HG03442 (cell line): Measurements from ENCODE around the gene PRKCB.

Experiments used
- ATAC-seq: cut with Tn5 transposase; IDR thresholded peaks from one replicate; pipeline ENCODE4 v1.9.1; 2021; ENCODE audit warnings: mild to moderate bottlenecking, moderate library complexity; ENCODE audit not compliant: unreplicated experiment

PRKCB gene

DNA sequence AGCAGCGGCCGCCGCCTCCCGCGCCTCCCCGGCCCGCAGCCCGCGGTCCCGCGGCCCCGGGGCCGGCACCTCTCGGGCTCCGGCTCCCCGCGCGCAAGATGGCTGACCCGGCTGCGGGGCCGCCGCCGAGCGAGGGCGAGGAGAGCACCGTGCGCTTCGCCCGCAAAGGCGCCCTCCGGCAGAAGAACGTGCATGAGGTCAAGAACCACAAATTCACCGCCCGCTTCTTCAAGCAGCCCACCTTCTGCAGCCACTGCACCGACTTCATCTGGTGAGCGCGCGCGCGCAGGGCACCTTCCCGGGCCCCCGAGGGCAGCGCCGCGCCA is 258 bp downstream of the PRKCB start:
- peak; percentile 1 for ATAC-seq

GRCh38 chr16:23836404-23837311 is 875 bp downstream of the PRKCB start:
- peak; percentile 19 for ATAC-seq

DNA sequence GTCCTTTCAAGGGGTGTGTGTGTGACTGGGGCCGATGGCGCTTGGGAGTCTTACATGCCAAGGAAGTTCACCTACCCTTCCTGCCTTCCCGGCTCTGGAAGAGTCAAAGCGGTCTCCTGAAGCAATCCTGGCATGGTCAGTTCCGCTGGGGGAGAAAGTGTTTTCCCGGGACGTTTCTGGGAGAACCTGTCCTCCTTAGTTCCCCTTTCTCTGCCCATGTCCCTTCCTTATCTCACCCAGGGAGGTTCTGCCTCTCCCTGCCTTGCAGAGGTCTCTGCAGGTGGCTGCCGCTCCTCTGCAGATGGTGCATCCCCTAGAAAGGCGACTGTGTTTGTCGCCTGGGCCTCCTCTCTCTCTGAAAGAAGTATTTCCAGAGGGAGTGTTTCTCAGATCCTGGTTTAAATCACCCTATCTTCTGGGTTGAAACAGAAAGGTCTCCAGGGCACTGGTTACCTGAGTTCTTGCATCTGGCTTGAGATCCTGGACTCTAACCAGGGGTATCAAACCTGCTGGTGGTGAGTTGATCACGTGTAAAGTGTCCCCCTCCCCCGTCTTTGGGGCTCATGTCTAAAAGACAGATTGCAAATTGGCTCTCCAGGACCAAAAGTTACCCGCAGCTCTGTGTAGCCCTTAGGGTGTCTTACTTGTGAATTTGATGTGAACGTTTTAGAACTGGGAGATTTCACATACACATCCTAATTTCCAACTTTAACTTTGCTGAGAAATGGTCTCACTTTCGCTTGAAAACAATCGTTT is 1.9 kb downstream of the PRKCB start:
- no peak for ATAC-seq

DNA sequence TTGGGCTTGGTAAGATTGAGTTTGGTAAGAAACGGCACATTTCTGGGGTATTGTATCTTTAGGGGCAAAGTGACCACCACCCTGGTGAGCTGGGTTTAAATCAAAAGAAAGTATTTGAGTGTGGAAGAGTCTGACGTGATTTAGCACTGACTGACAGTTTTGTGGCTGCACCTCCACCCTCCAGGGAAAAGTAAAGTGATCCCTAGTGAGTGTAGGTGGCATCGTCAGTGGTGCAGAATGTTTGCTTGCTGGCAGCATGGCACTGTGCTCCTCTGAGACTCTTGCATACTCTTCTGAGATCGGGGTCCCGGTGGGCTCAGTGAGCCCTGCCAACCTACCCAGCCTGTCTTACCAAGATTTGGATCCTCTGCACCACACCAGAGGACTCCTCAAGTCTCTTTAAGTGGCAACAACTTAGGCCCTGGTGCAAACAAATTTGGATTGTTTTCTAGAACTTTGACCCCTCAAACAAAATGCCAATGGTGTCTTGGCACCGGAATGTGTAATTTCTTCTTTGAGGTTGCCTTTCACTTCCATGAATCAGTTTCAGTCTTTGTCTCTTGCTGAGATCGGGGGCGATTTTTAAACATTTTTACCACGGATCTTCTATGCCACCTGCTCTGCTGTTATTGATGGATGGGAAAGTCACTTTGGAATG is 2.8 kb downstream of the PRKCB start:
- ATAC-seq, result no peak

- ATAC-seq, result no peak
Observed at GRCh38 chr16:23840310-23840709, 4.5 kb downstream of the PRKCB start.

- peak; percentile 69 for ATAC-seq
Observed at GRCh38 chr16:23842137-23842600, 6.4 kb downstream of the PRKCB start.

- ATAC-seq, result no peak
Observed at GRCh38 chr16:23843143-23843542, 7.4 kb downstream of the PRKCB start.

GRCh38 chr16:23847251-23847650 is 11.5 kb downstream of the PRKCB start:
- ATAC-seq, result no peak

GRCh38 chr16:23847948-23848347 is 12.2 kb downstream of the PRKCB start:
- ATAC-seq, result no peak

DNA sequence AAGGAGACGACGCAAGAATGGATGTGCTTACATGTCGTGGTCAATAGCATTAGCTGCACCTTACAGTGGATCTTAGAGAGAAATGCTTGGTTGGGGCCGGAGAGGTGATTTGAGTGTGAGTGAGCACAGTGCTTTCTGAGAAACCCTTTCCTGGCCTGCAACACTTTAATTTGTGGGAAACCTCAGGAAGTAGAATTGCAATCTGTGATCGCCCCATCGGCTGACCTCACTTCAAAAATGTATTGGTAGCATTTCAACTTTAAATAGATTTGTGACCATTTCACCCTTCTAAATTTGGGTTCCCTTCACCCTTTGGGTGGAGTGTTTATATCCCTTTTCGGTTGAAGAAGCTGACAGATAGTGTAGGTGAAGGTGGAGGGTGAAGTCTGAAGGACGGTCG is 13.2 kb downstream of the PRKCB start:
- no peak for ATAC-seq

GRCh38 chr16:23852794-23853562 is 17.2 kb downstream of the PRKCB start:
- ATAC-seq, result no peak

GRCh38 chr16:23855010-23855409 is 19.2 kb downstream of the PRKCB start:
- no peak for ATAC-seq

- ATAC-seq, result peak; percentile 33
Observed at GRCh38 chr16:23856251-23856709, 20.5 kb downstream of the PRKCB start.

DNA sequence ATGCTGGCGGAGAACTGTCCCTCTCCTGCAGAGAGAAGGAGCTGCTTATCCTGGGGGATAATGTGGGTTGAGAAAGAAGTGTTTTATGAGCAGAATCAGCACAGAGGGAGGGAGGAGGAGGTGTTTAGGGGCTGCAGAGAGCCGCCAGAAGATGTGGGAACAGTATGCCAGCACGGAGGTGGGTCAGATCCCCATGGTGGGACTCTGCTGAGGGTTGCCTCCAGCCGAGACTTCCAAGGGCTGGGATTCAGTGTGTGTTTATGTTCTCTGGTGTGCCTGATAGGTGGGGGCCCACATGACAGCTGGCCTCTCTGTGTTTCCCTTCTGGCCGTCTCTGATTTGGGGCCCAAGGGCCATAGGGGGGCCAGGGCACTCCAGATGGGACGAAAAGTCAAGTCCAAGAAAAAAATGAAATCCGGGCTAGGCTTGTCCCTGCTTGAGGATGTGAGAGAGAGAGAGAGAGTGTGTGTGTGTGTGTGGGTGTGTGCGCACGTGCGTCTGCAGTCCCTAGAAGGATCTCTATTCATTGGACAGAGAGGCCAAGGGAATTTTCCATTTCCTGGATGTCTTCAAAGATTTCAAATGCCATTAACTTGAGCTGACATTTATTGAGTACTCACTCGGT is 21.6 kb downstream of the PRKCB start:
- no peak for ATAC-seq

DNA sequence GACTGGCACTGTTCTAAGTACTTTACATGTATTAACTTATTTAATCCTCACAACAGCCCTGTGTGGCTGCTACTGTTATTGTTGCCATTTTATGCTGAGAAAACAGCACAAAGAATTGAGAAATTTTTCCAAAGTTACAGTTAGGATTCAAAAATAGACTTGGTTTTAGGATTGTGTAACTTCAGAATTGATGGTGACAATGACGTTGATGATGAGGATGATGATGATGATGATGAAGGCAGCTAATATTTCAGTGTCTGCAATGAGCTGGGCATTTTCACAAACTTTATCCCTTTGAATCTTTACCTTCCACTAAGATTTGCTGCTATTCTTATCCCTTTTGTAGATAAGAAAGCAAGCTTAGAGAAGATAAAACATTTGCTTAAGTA is 22.1 kb downstream of the PRKCB start:
- ATAC-seq, result no peak

DNA sequence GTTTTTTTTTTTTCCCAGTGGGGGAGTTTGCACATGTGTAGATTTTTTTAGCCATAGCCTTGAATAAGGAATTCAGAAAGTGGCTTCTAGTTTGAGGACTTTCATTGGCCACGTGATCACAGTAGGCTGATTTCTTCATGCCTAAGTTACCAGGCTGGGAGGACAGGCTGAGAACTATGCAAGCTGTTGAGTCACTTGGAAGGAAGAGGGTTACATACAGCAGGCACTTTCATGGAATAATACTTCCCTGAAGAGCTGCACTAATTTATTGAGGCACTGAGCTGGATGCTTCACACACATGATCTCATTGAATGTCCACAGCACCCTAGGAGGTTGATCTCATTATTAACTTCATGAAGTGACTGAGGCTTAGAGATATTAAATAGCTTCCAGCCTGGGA is 22.8 kb downstream of the PRKCB start:
- ATAC-seq, result no peak

DNA sequence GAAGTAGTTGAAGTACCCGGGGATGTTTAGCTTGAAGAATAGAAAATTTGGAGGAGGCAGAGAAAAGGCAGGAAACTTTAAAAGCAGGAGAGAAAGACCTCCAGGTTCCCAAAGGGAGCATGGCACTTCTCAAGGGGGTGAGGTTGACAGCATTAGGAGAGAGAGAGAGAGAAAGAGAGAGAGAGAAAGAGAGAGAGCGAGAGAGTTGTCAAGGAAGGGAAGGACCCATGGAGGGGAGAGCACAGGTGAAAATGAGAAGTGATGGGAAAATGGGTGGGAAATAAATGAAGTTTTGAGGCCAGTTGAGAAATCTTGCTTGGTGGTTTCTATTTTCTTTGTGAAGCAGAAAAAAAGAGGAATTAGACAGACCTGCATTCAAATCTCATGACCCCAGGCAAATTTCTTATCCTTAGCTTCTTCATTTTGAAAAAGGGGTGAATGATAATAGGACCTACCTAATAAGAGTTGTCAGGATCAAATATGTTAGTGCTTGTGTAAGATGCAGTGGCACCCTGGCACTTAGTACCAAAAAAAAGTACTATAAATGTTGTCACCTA is 24.0 kb downstream of the PRKCB start:
- ATAC-seq, result no peak

DNA sequence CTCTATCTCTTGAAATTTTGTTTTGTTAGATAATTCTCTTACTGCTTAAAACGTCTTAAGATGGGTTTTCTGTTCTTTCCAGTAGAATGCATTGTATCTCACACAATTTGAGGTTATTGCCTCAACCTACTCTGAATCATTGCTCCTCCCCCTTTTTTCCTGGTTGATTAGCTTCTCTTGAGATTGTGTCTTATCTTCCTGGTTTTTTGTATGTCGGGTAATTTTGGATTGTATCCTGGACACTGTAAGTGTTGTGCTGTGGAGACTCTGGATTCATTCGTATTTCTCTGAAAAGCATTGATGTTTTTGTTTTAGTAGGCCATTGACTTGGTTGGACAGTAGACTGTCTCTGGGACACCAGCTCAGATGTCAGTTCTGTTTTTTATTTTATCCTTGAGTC is 26.1 kb downstream of the PRKCB start:
- no peak for ATAC-seq

DNA sequence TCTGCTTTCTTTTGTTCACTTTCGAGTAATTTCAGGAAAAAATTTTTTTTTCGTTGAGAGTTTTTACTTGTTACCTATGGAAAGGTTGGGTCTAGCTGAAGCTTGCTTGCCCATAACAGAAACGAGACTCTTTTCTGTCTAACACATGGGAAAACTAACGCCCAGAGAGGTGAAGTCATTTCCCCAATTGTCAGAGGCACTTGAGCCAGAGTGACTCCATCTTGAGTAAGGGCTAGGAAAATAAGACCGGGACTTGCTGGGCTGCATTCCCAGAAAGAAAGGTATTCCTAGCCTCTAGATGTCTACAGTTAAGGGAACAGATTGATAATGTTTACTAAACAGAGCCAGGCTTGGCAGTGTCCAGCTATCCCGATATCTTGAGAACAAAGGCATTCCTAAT is 26.8 kb downstream of the PRKCB start:
- no peak for ATAC-seq
